ENCODE measurements around the gene WBP11. TPM values are rescaled to one million over a fixed set of nuclear protein-coding genes. Genes with fewer than 3 reads are reported as not detected.
A peak's percentile ranks its signal among the peaks of the same experiment; 100 is the strongest.

WBP11 gene
- total and polyA plus RNA-seq, 2 donors (not counting 3 experiments of a cell fraction or from before 2014, with no cell fraction given) = 11.4 to 77.1 TPM

GRCh38 chr12:14828892-14829291, 25.6 kb upstream of the WBP11 start:
- TF ChIP-seq EZH2 (IDR thresholded peaks at IDR 0.05; ENCODE audit: borderline replicate concordance, low read depth, low read length, severe bottlenecking) (no peak), MYC (IDR thresholded peaks at IDR 0.05; ENCODE audit: low read depth, low read length) (no peak), POLR2AphosphoS5 (IDR thresholded peaks at IDR 0.05; ENCODE audit: insufficient read depth, low read depth, low read length) (no peak), CTCF (IDR thresholded peaks at IDR 0.05; ENCODE audit: extremely low read depth in 1 of 2, insufficient read depth in 1 of 2, low read depth in 1 of 2, low read length in 2 of 2) (no peak), POLR2A (IDR thresholded peaks at IDR 0.05; ENCODE audit: low read depth, low read length) (no peak), GATA2 (IDR thresholded peaks at IDR 0.05; ENCODE audit: insufficient read depth, insufficient read length, low read depth, low read length) (no peak), FOS (IDR thresholded peaks at IDR 0.05; ENCODE audit: borderline replicate concordance, insufficient read depth, low read length) (no peak), MAX (IDR thresholded peaks at IDR 0.05; ENCODE audit: insufficient read depth, insufficient read length) (no peak), JUN (IDR thresholded peaks at IDR 0.05; ENCODE audit: borderline replicate concordance, insufficient read depth, insufficient read length, low read depth) (no peak)
- H2AFZ ChIP-seq (ENCODE audit: low read depth, low read length) = no peak overlapping the region
- no peak overlapping the region for H3K9ac ChIP-seq (replicated peaks; ENCODE audit: extremely low read depth, insufficient read depth, low read length)
- H3K79me2 ChIP-seq (ENCODE audit: control insufficient read depth, insufficient read depth, low read length) = no peaks in the 10 kb centered on the region
- POLR2A ChIA-PET = no interaction called here
- FAIRE-seq = no peak
- no peak overlapping the region for H3K4me3 ChIP-seq (replicated peaks in 1 of 3; ENCODE audit: insufficient read depth in 1 of 3, low read depth in 1 of 3, low read length in 3 of 3)
- H3K4me2 ChIP-seq (ENCODE audit: insufficient read depth, low read length) = no peak overlapping the region
- peaks cover 3% of the 10 kb centered on the region for H3K4me1 ChIP-seq (ENCODE audit: control insufficient read depth, extremely low read depth, insufficient read depth, low read length)
- H3K27me3 ChIP-seq (ENCODE audit: control insufficient read depth in 2 of 2, insufficient read depth in 2 of 2, low read length in 2 of 2) = no peaks in the 10 kb centered on the region
- peaks cover 0 to 2% of the 10 kb centered on the region in 2 experiments for H3K36me3 ChIP-seq (ENCODE audit: control insufficient read depth in 2 of 2, extremely low read depth in 1 of 2, insufficient read depth in 2 of 2, low read length in 2 of 2)
- DNase-seq (ENCODE audit: low read depth, low spot score) = peak; percentile 39
- intact Hi-C loops (cut with micrococcal nuclease) = no loop called here
- no peaks in the 10 kb centered on the region for H3K9me3 ChIP-seq (replicated peaks; ENCODE audit: control insufficient read depth, insufficient read depth, low read length)
- H3K9me1 ChIP-seq (replicated peaks; ENCODE audit: control insufficient read depth, extremely low read depth, insufficient read depth, low read length) = peaks cover 2% of the 10 kb centered on the region
- CTCF ChIA-PET = interaction anchor here (0.9 to 1.5 kb wide), 4 partner anchors 17 to 158 kb away, joined by 3 to 4 read pairs (median 3); no protein-coding TSS in a partner anchor
- no peak overlapping the region for H3K27ac ChIP-seq (ENCODE audit: insufficient read depth, low read depth, low read length)
- BruUV-seq (replicated peaks) = no TSS peak
- dilution Hi-C loops (cut with MboI; ENCODE audit: extremely low pct_ligation_motif_present, low sequenced_read_pairs) = no loop called here
- no peaks in the 10 kb centered on the region for H4K20me1 ChIP-seq (replicated peaks; ENCODE audit: control insufficient read depth, extremely low read depth, insufficient read depth, low read length)
